WTC11 (cell line): ENCODE measurements around the gene AZU1.

ENCODE experiments used
- CTCF ChIP-seq: fragments of 200-600 bp; IDR thresholded peaks from 2 replicates; pipeline ENCODE4 v1.8.0; 2022; ENCODE audit warnings: antibody characterized with exemption
- ESRRA ChIP-seq: sonication (generic); formaldehyde crosslinking; IDR thresholded peaks from 2 replicates; pipeline ENCODE4 v1.8.1; 2022; ENCODE audit warnings: mild to moderate bottlenecking, missing genetic modification reagents, borderline replicate concordance
- FOXJ3 ChIP-seq: sonication (generic); formaldehyde crosslinking; IDR thresholded peaks from 2 replicates; pipeline ENCODE4 v1.9.0; 2021; ENCODE audit warnings: missing genetic modification reagents, mild to moderate bottlenecking, borderline replicate concordance
- SMAD3 ChIP-seq: sonication (generic); formaldehyde crosslinking; IDR thresholded peaks from 2 replicates; pipeline ENCODE4 v1.8.0; 2022; ENCODE audit warnings: missing genetic modification reagents, mild to moderate bottlenecking, borderline replicate concordance
- STAT6 ChIP-seq: sonication (generic); formaldehyde crosslinking; conservative IDR thresholded peaks from 2 replicates; pipeline ENCODE4 v1.8.1; 2023; ENCODE audit warnings: mild to moderate bottlenecking, low read depth, missing genetic modification reagents, moderate library complexity
- TEAD4 ChIP-seq: sonication (generic); formaldehyde crosslinking; IDR thresholded peaks from 2 replicates; pipeline ENCODE4 v1.8.0; 2022; ENCODE audit warnings: mild to moderate bottlenecking, missing genetic modification reagents

GRCh38 chr19:796692-797527 is 30.7 kb upstream of the AZU1 start, which contains the start of gene PTBP1:
- TF ChIP-seq CTCF = no peak
- no peak for TF ChIP-seq ESRRA (CRISPR knock-in tag)
- no peak for TF ChIP-seq STAT6 (CRISPR knock-in tag)
- no peak for TF ChIP-seq SMAD3
- no peak for TF ChIP-seq TEAD4 (CRISPR knock-in tag)
- no peak for TF ChIP-seq FOXJ3
